HL-60/S4 treated with retinoic acid at 250 ng/mL for 4 days and 3 days (cell line): ENCODE data around the gene AWAT2.

ENCODE experiments used
- in situ Hi-C: fragments of 300-500 bp; cut with MboI; formaldehyde crosslinking; loops from 2 replicates; pipeline ENCODE4 v1.7.0; 2022; ENCODE audit warnings: low sequenced_read_pairs

The AWAT2 gene

DNA sequence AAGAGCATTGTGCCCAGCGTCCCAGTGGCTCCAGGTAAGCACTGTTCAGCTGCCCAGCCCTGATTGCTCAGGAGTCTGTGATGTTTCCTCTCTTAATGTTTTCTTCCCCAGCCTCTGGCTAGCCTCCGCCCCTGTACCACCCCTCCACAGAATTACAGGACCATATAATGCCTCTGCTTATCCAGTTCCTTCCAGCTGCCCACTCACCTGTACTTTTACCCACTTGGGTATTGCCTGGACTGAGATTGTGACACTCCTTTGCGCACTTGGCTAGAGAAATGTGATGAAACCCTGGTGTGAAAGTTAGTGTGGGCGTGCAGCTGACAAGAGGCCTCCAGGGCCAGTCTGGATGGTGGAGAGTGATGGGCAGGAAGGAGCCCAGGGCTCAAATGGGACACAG lies at the start of gene AWAT2:
Gene AWAT2 (minus strand): TSS at position 14 of the 400 bp plus-strand sequence. CDS start 6 bp downstream, at position 8.
- in situ Hi-C loops, result loop anchor here (25.0 kb wide), 1 partner anchor 513 kb away; no protein-coding TSS in a partner anchor

- in situ Hi-C loops, result no loop called here
Observed at GRCh38 chrX:70096052-70096451, 46.3 kb upstream of the AWAT2 start.

GRCh38 chrX:70092247-70092646 lies 42.5 kb upstream of the AWAT2 start:
- in situ Hi-C loops, result no loop called here

DNA sequence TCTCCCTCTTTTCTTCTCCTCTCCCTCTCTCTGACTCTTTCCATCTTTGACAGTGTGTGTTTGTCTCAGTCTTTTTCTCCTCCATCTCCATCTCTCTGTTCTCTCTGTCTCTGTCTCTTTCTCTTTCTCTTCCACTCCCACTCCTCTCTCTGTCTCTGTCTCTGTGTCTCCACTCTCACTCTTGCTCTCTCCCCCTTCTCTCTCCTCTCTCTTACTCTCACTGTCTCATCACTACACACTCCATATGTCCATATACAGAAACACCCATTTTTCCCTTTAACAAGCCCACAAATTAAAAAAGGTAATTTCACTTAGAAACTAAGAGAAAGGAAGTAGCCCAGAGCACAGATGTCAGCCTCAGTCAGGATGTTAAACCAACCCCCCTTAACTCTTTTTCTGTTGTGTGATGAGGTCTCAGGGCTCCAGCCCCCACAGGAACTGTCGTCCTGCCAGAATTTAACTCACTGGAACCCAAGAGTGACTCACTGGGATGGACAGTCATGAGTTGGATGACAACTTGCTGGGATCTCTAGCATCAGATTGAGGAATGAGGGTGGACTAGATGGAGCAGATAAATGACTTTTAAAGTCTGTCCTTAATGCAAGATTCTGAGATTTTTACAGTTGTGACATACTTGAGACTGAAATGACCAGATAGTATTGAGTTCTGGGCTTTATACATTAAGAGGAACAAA lies 40.0 kb upstream of the AWAT2 start:
- in situ Hi-C loops, result no loop called here

GRCh38 chrX:70088751-70089150 lies 39.0 kb upstream of the AWAT2 start:
- in situ Hi-C loops, result no loop called here

DNA sequence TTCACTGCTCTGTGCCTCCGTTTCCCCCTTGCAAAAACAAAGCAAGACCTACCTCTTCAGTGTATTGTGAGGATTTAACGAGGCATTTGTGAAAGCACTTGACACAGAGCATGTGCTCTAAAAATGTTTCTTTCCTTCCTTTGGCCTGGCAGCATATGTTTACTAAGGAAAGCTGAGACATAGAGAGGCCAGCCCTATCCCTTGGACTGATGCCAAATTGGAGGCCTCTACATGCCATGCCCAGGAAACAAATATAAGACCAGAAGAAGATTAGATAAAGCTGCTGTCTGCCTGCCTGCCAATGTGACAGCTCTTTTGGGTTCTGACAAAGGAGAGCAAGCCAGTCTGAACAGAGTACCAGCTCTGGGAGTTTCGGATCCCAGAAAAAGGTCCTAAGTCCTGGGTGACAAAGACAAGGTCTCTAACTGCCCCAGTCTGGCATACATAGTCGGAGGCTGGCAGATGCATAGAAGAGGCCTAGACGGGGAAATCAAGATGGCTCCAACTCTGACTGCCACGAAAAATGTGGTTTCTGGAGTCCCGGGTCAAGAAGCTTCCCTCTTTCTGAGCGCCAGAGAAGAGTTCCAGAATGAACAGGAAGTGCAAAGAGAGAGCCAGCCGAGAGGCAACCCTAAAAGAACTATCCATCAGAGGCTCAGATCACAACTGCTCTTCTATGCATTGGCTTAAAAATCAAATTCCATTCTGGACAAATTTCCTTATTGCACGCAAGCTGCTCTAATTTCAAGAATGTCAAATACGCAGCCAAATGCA lies 38.3 kb upstream of the AWAT2 start:
- in situ Hi-C loops, result no loop called here

DNA sequence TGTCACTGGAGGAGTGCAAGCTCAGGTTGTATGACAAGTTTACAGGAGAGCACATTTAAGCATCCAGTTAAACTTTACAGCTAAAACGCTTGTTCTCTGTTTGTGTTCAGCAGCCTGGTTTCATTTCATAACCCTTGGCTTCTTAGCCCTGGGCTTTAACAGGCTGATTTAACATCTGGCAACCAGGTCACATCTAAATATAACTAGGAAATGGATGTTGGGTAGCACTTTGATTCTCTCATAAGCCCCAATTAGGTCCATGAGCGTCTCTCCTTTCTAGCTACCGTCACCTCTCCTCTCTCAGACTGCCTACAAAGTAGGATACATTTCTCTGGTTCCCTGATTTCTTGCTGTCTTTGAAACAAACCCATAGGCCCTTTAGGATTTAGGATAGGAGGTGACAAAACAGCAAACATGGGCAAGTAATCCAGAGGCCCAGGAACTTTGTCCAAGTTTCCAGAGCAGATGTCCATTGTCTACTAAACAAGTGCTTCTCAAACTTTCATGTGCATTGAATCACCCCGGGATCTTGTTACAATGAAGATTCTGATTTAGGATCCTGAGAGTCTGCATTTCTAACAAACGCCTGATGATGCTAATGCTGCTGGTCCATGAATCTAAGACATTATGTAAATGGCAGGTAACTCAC lies 35.0 kb upstream of the AWAT2 start:
- in situ Hi-C loops, result no loop called here

DNA sequence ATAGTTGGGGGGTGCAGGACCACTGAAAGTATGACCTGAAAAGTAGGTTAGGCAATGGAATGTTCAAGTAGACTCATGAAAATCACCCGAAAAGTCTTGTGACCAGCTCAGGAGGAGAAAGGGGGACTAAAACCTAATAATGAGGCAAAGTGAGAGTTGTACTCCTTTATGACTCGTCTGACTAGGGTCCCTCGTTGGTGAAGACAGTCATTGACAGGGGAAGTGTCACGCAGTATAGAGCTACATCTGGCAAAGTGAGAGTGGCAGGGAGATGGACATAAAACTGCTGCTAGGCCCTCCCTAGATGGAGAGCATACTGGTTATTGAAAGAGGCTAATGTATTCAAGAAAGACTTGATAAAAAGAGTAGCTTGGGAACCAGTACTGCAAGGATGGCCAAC lies 33.0 kb upstream of the AWAT2 start:
- in situ Hi-C loops, result no loop called here

DNA sequence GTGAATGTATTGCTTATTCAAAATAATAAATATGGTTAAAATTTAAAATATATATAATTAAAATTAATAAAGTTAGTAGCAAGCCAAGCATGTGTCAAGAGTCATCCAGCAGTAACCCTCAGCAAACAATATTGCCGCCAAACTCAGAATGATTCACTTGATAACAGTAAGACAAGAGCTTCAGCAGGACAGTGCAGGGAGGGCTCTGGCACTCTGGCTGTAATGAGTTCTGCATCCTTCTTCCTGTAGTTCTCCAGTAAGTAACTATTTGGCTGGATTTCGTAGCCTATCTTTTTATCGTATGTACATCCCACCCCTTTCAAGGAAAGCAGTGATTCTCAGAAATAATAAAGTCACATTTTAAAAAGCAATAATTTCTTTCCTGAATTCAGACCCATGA lies 30.1 kb upstream of the AWAT2 start:
- in situ Hi-C loops, result no loop called here

- in situ Hi-C loops, result no loop called here
Observed at GRCh38 chrX:70079297-70079696, 29.6 kb upstream of the AWAT2 start.

- in situ Hi-C loops, result loop anchor here (25.0 kb wide), 1 partner anchor 529 kb away; no protein-coding TSS in a partner anchor
Observed at GRCh38 chrX:70066646-70067045, 16.9 kb upstream of the AWAT2 start.

DNA sequence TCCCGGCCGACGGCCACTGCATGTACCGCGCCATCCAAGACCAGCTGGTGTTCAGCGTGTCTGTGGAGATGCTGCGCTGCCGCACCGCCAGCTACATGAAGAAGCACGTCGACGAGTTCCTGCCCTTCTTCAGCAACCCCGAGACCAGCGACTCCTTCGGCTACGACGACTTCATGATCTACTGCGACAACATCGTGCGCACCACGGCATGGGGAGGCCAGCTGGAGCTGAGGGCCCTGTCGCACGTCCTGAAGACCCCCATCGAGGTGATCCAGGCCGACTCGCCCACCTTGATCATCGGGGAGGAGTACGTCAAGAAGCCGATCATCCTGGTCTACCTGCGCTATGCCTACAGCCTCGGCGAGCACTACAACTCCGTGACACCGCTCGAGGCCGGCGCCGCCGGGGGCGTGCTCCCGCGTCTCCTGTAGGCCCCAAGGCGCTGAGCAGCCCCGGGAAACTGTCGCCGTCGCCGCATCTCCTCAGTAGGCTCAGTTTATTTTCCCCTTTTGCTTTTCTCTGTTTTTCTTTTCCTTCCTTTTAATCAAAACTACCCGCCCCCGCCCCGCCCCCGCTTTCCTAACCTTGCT lies 13.3 kb upstream of the AWAT2 start:
- in situ Hi-C loops, result loop anchor here (25.0 kb wide), 1 partner anchor 526 kb away; no protein-coding TSS in a partner anchor

GRCh38 chrX:70062076-70062475 lies 12.3 kb upstream of the AWAT2 start, which contains the start of gene OTUD6A:
OTUD6A (plus strand) TSS chrX:70062457; CDS start chrX:70062525, 68 bp downstream.
- in situ Hi-C loops, result loop anchor here (25.0 kb wide), 1 partner anchor 525 kb away; no protein-coding TSS in a partner anchor

DNA sequence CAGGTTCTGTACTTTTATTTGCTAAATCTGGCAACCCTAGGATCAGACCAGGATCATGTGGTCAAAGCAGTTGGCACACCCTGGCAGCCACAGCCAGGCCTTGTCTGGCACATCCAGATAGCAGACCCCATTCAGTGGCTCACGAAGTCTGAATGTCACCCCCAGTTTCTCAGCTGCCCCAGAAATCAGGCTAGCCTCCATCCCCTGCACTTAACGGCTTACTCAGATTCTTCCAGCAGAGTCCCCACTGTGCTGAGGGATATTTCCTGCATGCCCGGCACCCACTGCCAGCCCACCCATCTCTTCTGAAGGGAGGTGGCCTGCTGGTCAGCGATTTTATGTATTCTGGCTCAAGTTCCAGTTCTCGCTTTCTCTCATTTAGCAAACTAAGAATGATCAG lies 4.7 kb upstream of the AWAT2 start:
- in situ Hi-C loops, result loop anchor here (25.0 kb wide), 1 partner anchor 517 kb away; no protein-coding TSS in a partner anchor

GRCh38 chrX:70052895-70053615 lies 3.3 kb upstream of the AWAT2 start:
- in situ Hi-C loops, result loop anchor here (25.0 kb wide), 1 partner anchor 516 kb away; no protein-coding TSS in a partner anchor

DNA sequence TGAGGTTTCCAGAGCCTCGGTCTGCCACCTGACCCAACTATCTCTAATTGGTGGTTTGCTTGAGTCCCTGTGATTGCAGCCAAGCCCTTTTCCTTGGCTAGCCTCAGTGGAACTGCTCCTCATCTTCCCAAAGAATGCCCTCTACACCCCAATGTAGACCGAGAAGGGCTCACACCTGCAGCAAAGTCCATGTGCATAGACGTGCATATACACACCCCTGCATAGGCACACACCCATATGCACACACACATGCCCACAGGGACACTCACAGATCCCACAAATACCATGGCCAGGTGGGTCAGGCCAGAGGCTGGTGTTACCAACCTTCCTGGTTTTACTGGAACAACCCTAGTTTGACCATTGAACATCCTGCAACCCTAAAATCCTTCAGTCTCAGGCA lies 332 bp downstream of the AWAT2 start:
- in situ Hi-C loops, result no loop called here

DNA sequence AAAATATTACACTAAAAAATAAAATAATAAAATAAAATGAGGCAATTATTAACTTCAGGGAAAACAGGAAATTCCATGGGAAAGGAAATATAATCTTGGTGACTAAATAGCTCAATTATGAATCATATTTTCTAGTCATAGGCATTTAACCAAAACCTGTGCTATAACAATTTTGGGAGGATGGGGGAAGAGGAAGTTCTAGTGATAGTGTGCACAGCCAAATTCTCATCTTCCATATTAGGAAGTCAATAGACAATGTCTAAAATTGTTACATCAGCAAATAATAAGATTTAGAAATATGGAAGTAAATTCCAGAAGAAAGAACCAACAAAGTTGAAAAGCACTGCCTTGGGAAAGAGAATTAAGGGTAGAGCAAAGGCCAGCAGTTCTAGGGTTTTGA lies 2.8 kb downstream of the AWAT2 start:
- in situ Hi-C loops, result no loop called here

DNA sequence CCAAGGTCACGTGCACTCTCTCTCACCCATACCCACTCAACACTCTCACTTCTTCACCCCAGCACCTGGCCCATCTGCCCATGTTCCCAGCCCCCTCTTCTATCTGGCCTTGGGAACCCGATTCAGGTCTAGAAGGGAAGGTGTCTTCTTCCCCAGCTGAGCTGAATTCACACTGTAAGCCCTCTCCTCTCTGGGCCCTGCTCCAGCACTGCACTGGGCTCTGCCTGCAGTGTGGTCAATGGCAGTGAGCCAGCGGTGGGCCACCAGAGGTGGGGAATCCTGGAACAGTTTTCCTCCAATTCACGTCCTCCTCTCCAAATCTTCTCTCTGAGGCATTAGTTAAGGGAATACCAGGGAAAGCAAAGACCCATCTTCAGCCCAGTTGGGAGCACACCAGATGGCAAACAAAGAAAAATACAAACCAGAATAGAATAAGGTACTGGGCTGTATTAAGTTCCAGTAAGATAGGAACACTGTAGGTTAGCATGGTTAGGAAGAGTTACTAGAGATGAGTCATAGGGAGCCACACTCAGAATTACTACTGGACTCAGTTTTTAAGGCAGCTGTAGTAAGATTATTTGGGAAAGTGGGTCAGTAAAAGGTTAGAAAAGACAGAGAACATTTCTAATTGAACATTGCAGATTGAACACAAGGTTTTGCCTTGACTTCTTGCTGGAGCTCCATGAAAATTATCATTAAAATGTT lies 5.0 kb downstream of the AWAT2 start:
- in situ Hi-C loops, result no loop called here

- in situ Hi-C loops, result no loop called here
Observed at GRCh38 chrX:70043685-70044084, 6.1 kb downstream of the AWAT2 start.
